ENCODE measurements around the gene DPT. TPM values are rescaled to one million over a fixed set of nuclear protein-coding genes. Genes with fewer than 3 reads are reported as not detected.

Gene DPT
- total and polyA plus RNA-seq, 2 of the 4 experiments (the other 2 are of a cell fraction): not detected

GRCh38 chr1:168653567-168653966, 75.4 kb downstream of the DPT start:
- no TSS peak for BruUV-seq (replicated peaks)
- no peak overlapping the region for H3K4ac ChIP-seq (ENCODE audit: low read depth, low read length)
- H3K27ac ChIP-seq (ENCODE audit: insufficient read depth, low read length): no peak overlapping the region
- H3K9me3 ChIP-seq (ENCODE audit: control insufficient read depth, insufficient read depth, low read length): no peaks in the 10 kb centered on the region
- no peak overlapping the region for H2BK5ac ChIP-seq (ENCODE audit: low read depth, low read length, poor library complexity, severe bottlenecking)
- no peak overlapping the region for H3K14ac ChIP-seq (replicated peaks; ENCODE audit: low read depth, low read length)
- H2AK5ac ChIP-seq (ENCODE audit: low read depth, low read length): no peak overlapping the region
- dilution Hi-C loops (cut with HindIII; ENCODE audit: low sequenced_read_pairs, unreplicated experiment) (no loop called here), intact Hi-C loops (cut with micrococcal nuclease) (no loop called here), in situ Hi-C loops (cut with MboI; ENCODE audit: low sequenced_read_pairs) (no loop called here)
- no peak overlapping the region for H4K5ac ChIP-seq (ENCODE audit: low read depth, low read length)
- no peak overlapping the region for H3K23ac ChIP-seq (ENCODE audit: low read depth, low read length)
- no peaks in the 10 kb centered on the region for H3K79me1 ChIP-seq (ENCODE audit: low read depth in 1 of 2, low read length in 2 of 2)
- H3K4me1 ChIP-seq (ENCODE audit: control insufficient read depth, insufficient read depth, low read length): no peaks in the 10 kb centered on the region
- no peak overlapping the region for H4K8ac ChIP-seq (ENCODE audit: low read depth in 2 of 2, low read length in 2 of 2)
- no peak overlapping the region for H3K9ac ChIP-seq (ENCODE audit: low read depth, low read length)
- WGBS, 2 experiments (ENCODE audit: extremely low coverage in 2 of 2, insufficient read length in 1 of 2): no CpG with 5 or more reads among the region's 2 CpGs
- POLR2A ChIA-PET (ENCODE audit: unreplicated experiment): no interaction called here
- no peak overlapping the region for H2BK15ac ChIP-seq (ENCODE audit: low read depth, low read length)
- CTCF ChIA-PET: no interaction called here
- ATAC-seq (ENCODE audit: low read depth) (no peak), DNase-seq (no peak)
- H2AK9ac ChIP-seq (replicated peaks; ENCODE audit: low read depth, low read length, poor library complexity): no peak overlapping the region
- H3K18ac ChIP-seq (ENCODE audit: low read depth, low read length): no peak overlapping the region
- H2BK20ac ChIP-seq (ENCODE audit: low read depth, low read length): no peak overlapping the region
- TF ChIP-seq POLR2A (IDR thresholded peaks at IDR 0.05; ENCODE audit: low read depth, low read length) (no peak), RFX5 (IDR thresholded peaks at IDR 0.05; ENCODE audit: low read depth, low read length) (no peak), MXI1 (IDR thresholded peaks at IDR 0.05; ENCODE audit: borderline replicate concordance, low read depth, low read length) (no peak), SMC3 (IDR thresholded peaks at IDR 0.05; ENCODE audit: low read depth, low read length) (no peak), CHD1 (IDR thresholded peaks at IDR 0.05; ENCODE audit: low read depth, low read length) (no peak), ELK1 (IDR thresholded peaks at IDR 0.05; ENCODE audit: borderline replicate concordance, low read depth, low read length) (no peak), RCOR1 (IDR thresholded peaks at IDR 0.05; ENCODE audit: insufficient replicate concordance, low read length) (no peak), FOS (IDR thresholded peaks at IDR 0.05; ENCODE audit: low read depth, low read length) (no peak), BHLHE40 (IDR thresholded peaks at IDR 0.05; ENCODE audit: low read depth, low read length) (no peak), RAD21 (IDR thresholded peaks at IDR 0.05; ENCODE audit: low read length) (no peak), CTCF (conservative IDR thresholded peaks at IDR 0.05; ENCODE audit: low read depth, low read length) (no peak), MAFK (IDR thresholded peaks at IDR 0.05; ENCODE audit: low read depth, low read length) (no peak), CEBPB (IDR thresholded peaks at IDR 0.05; ENCODE audit: low read depth, low read length) (no peak), USF2 (IDR thresholded peaks at IDR 0.05; ENCODE audit: low read depth, low read length) (no peak), MAZ (IDR thresholded peaks at IDR 0.05; ENCODE audit: borderline replicate concordance, low read depth, low read length) (no peak), NFE2L2 (IDR thresholded peaks at IDR 0.05; ENCODE audit: low read depth, low read length) (no peak)
- no peaks in the 10 kb centered on the region for H3K9me1 ChIP-seq (ENCODE audit: insufficient read depth, low read length)
- H4K20me1 ChIP-seq (ENCODE audit: insufficient read depth, low read length): no peaks in the 10 kb centered on the region
- no peak overlapping the region for H2AFZ ChIP-seq (replicated peaks; ENCODE audit: low read length, poor library complexity)
- H3K36me3 ChIP-seq (ENCODE audit: control insufficient read depth, insufficient read depth, low read length): no peaks in the 10 kb centered on the region
- H3K27me3 ChIP-seq (ENCODE audit: control insufficient read depth, insufficient read depth, low read length): no peaks in the 10 kb centered on the region
- no peak overlapping the region for H3K4me3 ChIP-seq (ENCODE audit: insufficient read depth, low read depth, low read length)
- H4K91ac ChIP-seq (ENCODE audit: insufficient read depth, low read depth, low read length): no peak overlapping the region
- no peak overlapping the region for H3K4me2 ChIP-seq (ENCODE audit: low read depth, low read length)
- no peak overlapping the region for H3K56ac ChIP-seq (ENCODE audit: extremely low read depth, insufficient read depth, low read length)
- no peak overlapping the region for H2BK120ac ChIP-seq (ENCODE audit: low read depth, low read length)
